Measurements from ENCODE around the gene TEX48.

Gene TEX48

GRCh38 chr9:114621561-114621960, 60.4 kb downstream of the TEX48 start:
- DNase-seq (ENCODE audit: low read depth), result no peak

- DNase-seq (ENCODE audit: low read depth), result no peak
These were observed 62.7 kb downstream of the TEX48 start for GRCh38 chr9:114619191-114619761.

GRCh38 chr9:114616684-114617520, 65.1 kb downstream of the TEX48 start:
- DNase-seq (ENCODE audit: low read depth), result no peak
